ENCODE measurements around the gene FARSA.
"Not testable (repeated sequence)": the region's sequence is repeated elsewhere in the genome, so short reads cannot be mapped to it uniquely, and the experiment has no call there.

FARSA gene

GRCh38 chr19:12953799-12954611, 20.5 kb upstream of the FARSA start:
- no peak for DNase-seq (ENCODE audit: low spot score)

- no peak for DNase-seq (ENCODE audit: low spot score)
These were observed 19.8 kb upstream of the FARSA start for GRCh38 chr19:12953138-12953798.

GRCh38 chr19:12952488-12953137, 19.1 kb upstream of the FARSA start:
- no peak for DNase-seq (ENCODE audit: low spot score)

- DNase-seq (ENCODE audit: low spot score): not testable (repeated sequence)
These were observed 18.5 kb upstream of the FARSA start for GRCh38 chr19:12952050-12952449.

- no peak for DNase-seq (ENCODE audit: low spot score)
These were observed 16.1 kb upstream of the FARSA start for GRCh38 chr19:12949363-12950283.

GRCh38 chr19:12948612-12949362, 15.3 kb upstream of the FARSA start:
- no peak for DNase-seq (ENCODE audit: low spot score)

- DNase-seq (ENCODE audit: low spot score): no peak
These were observed 14.4 kb upstream of the FARSA start for GRCh38 chr19:12947702-12948611.

GRCh38 chr19:12946731-12947496, 13.4 kb upstream of the FARSA start:
- no peak for DNase-seq (ENCODE audit: low spot score)

GRCh38 chr19:12946092-12946721, 12.7 kb upstream of the FARSA start:
- DNase-seq (ENCODE audit: low spot score): no peak

DNA sequence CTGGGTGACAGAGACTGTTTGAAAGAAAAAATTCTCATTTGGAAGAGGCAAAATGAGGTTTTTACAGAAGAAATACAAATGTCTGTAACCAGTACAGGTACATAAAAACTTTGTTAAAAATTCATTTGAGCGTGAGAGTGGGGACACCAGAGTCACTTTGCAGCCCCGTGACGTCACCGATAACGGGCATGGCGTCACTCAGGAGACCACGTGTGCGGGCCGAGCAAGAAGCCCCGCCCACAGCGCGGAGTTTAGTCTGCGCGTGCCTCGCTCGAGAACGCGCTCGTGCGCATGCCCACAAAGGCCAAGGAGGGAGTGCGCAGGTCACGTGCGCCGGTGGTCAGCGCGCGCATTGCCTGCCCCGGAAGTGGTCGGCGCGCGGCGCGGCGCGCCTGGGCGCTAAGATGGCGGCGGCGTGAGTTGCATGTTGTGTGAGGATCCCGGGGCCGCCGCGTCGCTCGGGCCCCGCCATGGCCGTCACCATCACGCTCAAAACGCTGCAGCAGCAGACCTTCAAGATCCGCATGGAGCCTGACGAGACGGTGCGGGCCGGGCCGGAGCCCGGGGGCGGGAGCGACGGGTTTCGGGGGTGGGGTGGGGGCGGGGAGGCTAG, 12.1 kb upstream of the FARSA start, which contains the start of gene RAD23A:
Gene RAD23A (plus strand): TSS at position 384 of the 613 bp plus-strand sequence. CDS start 87 bp downstream, at position 471.
- DNase-seq (ENCODE audit: low spot score): peak; percentile 90

DNA sequence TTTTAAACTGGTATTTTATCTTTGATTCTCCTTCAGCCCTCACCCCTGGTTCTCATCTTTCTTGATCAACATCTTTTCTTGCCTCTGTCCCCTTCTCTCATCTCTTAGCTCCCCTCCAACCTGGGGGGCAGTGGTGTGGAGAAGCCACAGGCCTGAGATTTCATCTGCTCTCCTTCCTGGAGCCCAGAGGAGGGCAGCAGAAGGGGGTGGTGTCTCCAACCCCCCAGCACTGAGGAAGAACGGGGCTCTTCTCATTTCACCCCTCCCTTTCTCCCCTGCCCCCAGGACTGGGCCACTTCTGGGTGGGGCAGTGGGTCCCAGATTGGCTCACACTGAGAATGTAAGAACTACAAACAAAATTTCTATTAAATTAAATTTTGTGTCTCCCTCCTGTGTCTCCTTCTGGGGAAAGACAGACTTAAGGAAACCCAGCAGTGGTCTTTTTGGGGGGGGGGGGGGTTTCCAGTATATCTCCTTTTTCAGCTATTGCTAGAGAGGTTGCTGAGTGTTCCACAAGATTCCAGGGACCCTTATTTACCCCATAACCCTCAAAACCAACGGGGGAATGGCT, 10.7 kb upstream of the FARSA start:
- no peak for DNase-seq (ENCODE audit: low spot score)

DNA sequence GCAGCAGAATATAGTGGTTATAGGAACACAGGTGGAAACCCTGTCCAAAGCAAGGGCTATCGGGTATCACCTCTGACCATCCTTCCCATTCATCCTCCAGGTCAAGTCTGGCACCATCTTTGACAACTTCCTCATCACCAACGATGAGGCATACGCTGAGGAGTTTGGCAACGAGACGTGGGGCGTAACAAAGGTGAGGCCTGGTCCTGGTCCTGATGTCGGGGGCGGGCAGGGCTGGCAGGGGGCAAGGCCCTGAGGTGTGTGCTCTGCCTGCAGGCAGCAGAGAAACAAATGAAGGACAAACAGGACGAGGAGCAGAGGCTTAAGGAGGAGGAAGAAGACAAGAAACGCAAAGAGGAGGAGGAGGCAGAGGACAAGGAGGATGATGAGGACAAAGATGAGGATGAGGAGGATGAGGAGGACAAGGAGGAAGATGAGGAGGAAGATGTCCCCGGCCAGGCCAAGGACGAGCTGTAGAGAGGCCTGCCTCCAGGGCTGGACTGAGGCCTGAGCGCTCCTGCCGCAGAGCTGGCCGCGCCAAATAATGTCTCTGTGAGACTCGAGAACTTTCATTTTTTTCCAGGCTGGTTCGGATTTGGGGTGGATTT, 10.0 kb upstream of the FARSA start:
- DNase-seq (ENCODE audit: low spot score): no peak

GRCh38 chr19:12940897-12941296, 7.4 kb upstream of the FARSA start:
- DNase-seq (ENCODE audit: low spot score): no peak

DNA sequence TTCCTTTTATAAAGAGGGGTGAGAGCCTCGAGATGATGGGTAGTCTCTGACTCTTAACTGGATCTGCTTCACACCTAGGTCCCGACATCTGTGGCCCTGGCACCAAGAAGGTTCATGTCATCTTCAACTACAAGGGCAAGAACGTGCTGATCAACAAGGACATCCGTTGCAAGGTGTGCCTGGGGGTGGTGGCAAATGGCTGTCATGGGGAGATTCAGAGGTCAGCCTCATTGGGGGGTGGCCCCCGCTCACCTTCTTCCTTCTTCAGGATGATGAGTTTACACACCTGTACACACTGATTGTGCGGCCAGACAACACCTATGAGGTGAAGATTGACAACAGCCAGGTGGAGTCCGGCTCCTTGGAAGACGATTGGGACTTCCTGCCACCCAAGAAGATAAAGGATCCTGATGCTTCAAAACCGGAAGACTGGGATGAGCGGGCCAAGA, 6.5 kb upstream of the FARSA start:
- DNase-seq (ENCODE audit: low spot score): no peak

DNA sequence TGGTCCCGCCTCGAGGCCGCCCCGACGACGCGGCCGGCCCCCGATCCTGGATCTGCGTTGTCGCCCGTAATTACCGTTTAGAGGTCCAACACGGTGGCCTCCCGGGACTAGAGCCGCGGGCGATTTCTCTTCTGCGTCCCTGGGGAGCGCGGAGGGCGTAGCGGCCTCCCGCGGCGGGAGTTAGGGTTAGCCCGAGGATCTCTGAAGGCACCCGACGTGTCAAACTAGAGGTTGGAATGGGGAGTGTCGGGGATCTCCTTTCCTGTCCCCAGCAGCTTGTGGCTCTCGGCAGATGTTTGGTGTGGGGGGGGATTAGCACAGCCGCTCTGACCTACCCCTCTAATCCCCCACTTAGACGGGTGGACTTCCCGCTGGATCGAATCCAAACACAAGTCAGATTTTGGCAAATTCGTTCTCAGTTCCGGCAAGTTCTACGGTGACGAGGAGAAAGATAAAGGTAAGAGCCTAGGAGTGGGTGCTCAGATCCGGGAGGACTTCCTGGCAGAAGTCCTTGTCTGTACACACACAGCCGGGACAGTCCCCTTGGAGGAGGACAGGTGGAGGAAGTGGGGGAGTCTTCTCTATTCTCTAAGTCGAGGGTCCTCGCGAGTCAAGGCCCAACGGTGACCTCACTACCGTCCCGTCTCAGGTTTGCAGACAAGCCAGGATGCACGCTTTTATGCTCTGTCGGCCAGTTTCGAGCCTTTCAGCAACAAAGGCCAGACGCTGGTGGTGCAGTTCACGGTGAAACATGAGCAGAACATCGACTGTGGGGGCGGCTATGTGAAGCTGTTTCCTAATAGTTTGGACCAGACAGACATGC, 5.5 kb upstream of the FARSA start:
- DNase-seq (ENCODE audit: low spot score): no peak

Data from pons (tissue), 1 donor.